HPDE6-E6E7 (cell line): ENCODE measurements around the gene TNP2.

Experiments
- DNase-seq: peaks from one replicate; pipeline ENCODE4 v3.0.0; 2011; ENCODE audit warnings: missing footprints; ENCODE audit errors: extremely low spot score

Gene TNP2

GRCh38 chr16:11268921-11269375, at the start of gene TNP2:
TSS of gene TNP2 (minus strand) at chr16:11269325. CDS start at chr16:11269262, 63 bp downstream.
- DNase-seq: no peak

GRCh38 chr16:11318817-11319216, 49.7 kb upstream of the TNP2 start:
- DNase-seq: no peak

- no peak for DNase-seq
These were observed 47.3 kb upstream of the TNP2 start for GRCh38 chr16:11316331-11317015.

GRCh38 chr16:11315510-11315909, 46.4 kb upstream of the TNP2 start:
- DNase-seq: no peak

GRCh38 chr16:11314309-11314894, 45.3 kb upstream of the TNP2 start:
- DNase-seq: no peak

GRCh38 chr16:11313493-11314308, 44.6 kb upstream of the TNP2 start:
- no peak for DNase-seq

- peak; percentile 78 for DNase-seq
These were observed 43.8 kb upstream of the TNP2 start for GRCh38 chr16:11312718-11313492.

GRCh38 chr16:11310997-11311561, 42.0 kb upstream of the TNP2 start:
- no peak for DNase-seq

- no peak for DNase-seq
These were observed 41.5 kb upstream of the TNP2 start for GRCh38 chr16:11310634-11310977.

- no peak for DNase-seq
These were observed 40.9 kb upstream of the TNP2 start for GRCh38 chr16:11309895-11310633.

GRCh38 chr16:11308493-11309283, 39.6 kb upstream of the TNP2 start:
- DNase-seq: no peak

GRCh38 chr16:11307639-11308492, 38.7 kb upstream of the TNP2 start:
- DNase-seq: no peak

- DNase-seq: no peak
These were observed 38.0 kb upstream of the TNP2 start for GRCh38 chr16:11306997-11307638.

- no peak for DNase-seq
These were observed 37.3 kb upstream of the TNP2 start for GRCh38 chr16:11306381-11306780.

- DNase-seq: no peak
These were observed 34.4 kb upstream of the TNP2 start for GRCh38 chr16:11303405-11304138.

- peak; percentile 27 for DNase-seq
These were observed 33.9 kb upstream of the TNP2 start for GRCh38 chr16:11302977-11303376.

- DNase-seq: no peak
These were observed 32.7 kb upstream of the TNP2 start for GRCh38 chr16:11301645-11302501.
